HG03159 (cell line): ENCODE data around the gene IGSF9B.
"Not testable (repeated sequence)": the region's sequence is repeated elsewhere in the genome, so short reads cannot be mapped to it uniquely, and the experiment has no call there.

Experiments
- ATAC-seq: cut with Tn5 transposase; IDR thresholded peaks from one replicate; pipeline ENCODE4 v1.9.1; 2021; ENCODE audit warnings: mild to moderate bottlenecking, moderate library complexity; ENCODE audit not compliant: unreplicated experiment

Gene IGSF9B, protein sequence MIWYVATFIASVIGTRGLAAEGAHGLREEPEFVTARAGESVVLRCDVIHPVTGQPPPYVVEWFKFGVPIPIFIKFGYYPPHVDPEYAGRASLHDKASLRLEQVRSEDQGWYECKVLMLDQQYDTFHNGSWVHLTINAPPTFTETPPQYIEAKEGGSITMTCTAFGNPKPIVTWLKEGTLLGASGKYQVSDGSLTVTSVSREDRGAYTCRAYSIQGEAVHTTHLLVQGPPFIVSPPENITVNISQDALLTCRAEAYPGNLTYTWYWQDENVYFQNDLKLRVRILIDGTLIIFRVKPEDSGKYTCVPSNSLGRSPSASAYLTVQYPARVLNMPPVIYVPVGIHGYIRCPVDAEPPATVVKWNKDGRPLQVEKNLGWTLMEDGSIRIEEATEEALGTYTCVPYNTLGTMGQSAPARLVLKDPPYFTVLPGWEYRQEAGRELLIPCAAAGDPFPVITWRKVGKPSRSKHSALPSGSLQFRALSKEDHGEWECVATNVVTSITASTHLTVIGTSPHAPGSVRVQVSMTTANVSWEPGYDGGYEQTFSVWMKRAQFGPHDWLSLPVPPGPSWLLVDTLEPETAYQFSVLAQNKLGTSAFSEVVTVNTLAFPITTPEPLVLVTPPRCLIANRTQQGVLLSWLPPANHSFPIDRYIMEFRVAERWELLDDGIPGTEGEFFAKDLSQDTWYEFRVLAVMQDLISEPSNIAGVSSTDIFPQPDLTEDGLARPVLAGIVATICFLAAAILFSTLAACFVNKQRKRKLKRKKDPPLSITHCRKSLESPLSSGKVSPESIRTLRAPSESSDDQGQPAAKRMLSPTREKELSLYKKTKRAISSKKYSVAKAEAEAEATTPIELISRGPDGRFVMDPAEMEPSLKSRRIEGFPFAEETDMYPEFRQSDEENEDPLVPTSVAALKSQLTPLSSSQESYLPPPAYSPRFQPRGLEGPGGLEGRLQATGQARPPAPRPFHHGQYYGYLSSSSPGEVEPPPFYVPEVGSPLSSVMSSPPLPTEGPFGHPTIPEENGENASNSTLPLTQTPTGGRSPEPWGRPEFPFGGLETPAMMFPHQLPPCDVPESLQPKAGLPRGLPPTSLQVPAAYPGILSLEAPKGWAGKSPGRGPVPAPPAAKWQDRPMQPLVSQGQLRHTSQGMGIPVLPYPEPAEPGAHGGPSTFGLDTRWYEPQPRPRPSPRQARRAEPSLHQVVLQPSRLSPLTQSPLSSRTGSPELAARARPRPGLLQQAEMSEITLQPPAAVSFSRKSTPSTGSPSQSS (N-terminal part only)

DNA sequence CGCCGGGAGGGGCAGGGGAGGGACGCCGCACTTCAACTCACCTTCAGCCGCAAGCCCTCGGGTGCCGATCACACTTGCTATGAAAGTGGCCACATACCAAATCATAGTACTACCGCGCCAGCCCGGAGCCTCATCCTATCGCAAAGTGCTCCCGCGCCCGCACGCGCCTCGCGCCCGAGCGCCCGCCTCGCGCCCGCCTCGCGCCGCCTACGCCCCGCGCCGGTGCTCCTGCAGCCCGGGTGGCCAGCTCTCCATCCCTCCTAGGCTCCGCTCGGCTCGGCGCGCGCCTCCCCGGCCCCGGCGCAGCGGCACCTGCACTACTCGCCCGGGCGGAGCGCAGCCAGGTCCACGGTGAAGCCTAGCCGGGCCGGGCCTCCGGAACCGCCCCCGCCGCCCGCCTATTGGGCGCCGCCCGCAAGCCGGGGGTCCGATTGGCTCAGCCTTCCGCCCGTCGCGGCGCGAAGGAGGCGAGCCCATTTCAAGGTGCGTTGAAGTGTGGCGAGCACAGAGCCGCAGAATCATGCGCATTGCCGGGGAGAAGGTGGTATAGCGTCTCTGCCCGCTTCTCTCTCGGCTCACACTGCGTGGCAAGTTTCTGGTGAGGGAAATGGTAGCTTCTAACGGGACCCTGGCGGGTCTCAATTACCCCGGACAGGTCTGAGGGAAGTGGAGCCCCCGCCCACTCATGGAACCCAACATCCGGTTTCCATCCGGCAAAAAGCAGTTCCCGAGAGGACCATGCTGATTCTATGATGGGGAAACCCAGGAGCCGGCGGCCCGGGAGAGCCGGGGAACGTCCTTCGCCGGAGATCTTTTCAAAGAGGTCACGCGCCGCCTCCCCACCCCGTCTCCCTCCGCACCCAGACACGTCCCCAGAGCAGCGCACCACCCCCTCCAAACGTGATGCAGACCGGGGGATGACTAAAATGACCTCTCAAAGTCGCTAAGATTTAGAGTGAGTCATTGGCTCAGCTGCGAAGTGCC is at the start of gene IGSF9B:
IGSF9B (minus strand) TSS at position 319 of the 984 bp plus-strand sequence; CDS start at position 105, 214 bp downstream.
- peak; percentile 99 for ATAC-seq

DNA sequence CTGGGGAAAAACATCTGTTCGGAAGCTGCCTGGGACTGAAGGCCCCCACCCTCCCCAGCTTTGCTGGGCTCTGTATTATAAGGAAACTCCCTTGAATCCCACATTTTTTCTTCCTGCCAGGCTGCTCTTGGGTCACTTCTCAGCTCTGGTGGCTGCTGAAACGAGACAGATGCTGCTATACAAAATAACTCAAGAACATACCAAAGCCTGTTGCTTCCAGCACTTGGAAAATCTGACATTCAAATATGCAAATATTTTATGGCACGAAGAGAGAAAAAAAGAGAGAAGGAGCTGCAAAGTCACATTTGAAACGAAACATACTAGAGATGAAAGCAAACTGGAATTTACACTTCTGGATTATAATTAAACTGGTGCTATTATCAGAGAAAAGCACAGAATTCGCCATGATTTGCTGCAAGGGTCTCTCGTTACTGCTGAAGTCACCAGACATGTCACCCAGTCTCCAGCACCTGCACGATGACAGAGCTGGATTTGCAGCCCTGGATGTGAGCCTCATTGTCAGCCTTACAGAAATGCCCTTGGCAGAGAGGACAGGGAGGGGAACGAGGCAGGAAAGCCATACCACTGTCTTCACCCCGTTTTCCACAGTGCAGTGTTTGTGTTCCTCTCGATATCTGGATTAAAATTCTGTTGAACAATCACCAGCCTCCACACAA is 47.9 kb upstream of the IGSF9B start:
- ATAC-seq, result no peak

DNA sequence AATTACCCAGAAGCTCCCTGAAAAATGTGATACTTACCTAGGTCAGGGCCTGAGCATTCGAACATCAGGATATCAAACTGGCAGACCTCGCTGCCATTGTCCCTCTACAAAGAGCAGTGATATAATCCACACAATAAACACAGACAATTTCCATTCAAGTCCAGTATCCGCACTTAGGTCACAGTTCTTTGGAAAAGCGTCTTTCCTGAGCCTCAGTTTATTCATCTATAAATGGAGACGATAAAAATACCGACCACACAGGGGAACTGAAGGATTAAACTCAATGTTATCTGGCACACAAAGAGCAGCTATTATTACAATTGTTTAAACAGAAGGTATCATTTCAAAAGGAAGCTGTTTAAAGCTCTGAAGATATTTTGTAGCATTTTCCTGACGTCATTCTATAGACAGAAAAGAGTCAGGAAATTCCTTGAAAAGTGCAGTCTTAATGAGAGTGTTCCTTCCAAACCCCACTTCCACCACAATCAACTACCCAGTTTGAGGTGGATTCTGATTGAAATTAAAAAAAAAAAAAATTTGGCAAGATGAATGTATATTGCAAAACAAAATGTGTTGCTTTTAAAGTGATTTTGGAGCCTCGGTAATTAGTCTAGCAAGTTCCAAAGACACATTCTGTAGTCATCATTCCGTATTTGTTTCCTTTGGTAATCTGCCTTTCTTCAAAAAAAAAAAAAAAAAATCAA is 47.2 kb upstream of the IGSF9B start:
- ATAC-seq, result no peak

DNA sequence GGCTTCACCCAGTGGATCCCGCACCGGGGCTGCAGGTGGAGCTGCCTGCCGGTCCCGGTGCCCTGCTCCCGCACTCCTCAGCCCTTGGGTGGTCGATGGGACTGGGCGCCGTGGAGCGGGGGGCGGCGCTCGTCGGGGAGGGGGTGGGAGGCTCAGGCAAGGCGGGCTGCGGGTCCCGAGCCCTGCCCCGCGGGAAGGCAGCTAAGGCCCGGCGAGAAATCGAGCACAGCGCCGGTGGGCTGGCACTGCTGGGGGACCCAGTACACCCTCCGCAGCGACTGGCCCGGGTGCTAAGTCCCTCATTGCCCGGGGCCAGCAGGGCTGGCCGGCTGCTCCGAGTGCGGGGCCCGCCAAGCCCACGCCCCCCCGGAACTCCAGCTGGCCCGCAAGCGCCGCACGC is 46.1 kb upstream of the IGSF9B start:
- not testable (repeated sequence) for ATAC-seq

DNA sequence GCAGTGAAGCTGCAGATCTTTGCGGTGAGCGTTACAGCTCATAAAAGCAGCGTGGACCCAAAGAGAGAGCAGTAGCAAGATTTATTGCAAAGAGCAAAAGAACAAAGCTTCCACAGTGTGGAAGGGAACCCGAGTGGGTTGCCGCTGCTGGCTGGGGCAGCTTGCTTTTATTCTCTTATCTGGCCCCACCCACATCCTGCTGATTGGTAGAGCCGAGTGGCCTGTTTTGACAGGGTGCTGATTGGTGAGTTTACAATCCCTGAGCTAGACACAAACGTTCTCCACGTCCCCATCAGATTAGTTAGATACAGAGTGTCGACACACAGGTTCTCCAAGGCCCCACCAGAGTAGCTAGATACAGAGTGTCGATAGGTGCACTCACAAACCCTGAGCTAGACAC is 45.6 kb upstream of the IGSF9B start:
- ATAC-seq, result not testable (repeated sequence)

DNA sequence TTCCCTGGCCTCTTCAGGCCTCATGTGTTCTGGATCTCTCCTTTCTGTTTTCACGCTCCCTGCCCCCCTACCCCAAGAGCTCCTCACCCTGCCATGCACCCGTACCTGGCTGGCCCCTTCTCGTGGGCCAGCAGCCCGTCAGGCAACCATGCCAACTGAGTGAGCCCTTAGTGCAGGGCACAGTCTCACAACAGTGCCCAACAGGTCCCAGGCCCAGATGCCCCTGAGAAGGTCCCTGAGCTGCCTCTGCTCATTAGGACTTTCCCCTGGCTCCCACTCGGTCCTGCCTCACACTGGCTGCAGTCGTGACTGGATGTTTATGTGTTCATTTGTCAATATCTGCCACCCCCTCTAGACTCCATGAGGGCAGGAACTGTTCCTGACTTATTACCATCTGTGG is 44.8 kb upstream of the IGSF9B start:
- ATAC-seq, result no peak

DNA sequence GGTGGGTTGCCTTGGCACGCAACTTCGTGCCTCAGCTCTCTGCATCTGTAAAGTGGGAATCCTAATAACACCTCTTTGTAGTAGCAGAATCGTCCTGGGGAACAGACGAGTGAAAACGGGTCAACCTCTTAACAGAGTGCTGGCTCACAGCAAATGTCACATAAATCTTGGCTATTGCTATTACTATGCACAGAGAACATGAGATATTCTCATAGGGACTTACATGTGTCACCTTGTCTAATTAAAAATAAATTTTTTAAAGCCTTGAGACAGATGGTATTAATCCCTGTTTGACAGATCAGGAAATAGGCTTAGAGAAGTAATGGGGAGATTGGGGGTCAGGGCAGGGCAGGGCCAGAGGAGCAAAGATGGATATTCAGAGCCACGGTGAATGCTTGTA is 44.3 kb upstream of the IGSF9B start:
- ATAC-seq, result no peak

DNA sequence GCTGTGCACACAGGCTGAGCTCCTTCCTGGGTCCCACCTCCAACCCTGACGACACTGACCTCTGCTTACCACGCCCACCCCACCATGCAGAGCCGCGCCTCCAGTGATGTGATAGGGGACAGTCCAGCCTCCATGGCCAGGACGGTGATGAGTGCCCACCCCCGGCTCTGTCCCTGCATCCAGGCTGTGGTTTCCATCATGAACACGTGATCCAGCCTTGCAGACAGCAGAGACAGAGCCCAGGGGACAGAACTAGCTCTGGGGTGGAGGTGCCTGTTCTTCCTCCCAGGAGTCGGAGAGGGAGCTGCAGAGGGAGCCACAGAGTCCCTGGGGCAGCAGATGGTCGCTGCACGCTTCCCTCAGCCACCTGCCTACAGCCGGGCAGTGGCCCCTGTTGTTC is 42.6 kb upstream of the IGSF9B start:
- ATAC-seq, result no peak

DNA sequence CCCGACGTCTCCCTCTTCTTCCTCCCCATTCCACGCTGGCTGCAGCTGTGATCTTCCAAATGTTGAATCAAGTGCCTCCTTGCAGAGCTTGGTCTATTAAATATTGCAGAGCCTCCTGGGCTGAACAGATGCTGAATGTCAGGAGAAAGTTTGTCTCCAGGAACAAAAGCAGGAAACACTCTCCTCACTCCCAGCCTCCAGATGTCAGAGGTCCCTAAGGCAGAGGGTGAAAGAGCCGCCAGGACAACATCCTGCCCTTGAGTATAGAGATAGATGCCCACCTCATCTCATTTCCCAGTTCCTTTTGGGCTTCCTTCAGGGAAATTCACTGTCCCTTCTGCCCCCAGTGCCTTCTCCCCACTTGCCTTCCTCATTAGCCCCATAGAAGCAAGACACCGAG is 40.8 kb upstream of the IGSF9B start:
- ATAC-seq, result no peak

DNA sequence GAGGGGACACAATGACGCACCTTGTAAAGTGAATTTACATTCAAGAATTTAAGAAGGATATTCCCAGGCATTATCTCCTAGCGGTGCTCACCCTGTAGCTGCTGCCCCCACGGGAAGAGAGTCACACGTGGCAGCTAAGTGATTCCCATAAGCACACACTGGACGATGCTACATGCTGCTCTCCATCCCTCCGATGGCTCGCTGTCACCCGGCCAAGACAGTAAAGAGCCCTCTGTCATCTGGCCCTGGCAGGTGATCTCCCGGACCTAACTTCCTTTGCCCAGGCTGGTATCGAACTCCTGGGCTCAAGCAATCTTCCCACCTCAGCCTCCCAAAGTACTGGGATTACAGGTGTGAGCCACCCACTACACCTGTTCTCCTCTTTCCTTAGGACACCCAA is 39.9 kb upstream of the IGSF9B start:
- ATAC-seq, result no peak

DNA sequence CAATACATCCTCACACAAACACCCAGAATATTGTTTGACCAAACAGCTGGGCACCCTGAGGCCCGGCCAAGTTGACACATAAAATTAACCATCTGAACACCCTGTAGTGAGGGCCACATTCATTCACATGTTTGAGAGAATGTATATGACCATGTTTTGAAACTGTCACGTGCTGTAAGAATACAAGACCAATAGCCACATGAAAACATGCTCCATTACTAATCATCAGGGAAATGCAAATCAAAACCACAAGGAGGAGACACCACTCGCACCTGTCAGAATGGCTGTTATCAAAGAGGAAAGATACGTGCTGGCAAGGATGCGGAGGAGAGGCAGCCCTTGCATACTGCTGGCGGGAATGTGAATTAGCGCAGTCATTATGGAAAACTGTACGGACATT is 38.3 kb upstream of the IGSF9B start:
- no peak for ATAC-seq

DNA sequence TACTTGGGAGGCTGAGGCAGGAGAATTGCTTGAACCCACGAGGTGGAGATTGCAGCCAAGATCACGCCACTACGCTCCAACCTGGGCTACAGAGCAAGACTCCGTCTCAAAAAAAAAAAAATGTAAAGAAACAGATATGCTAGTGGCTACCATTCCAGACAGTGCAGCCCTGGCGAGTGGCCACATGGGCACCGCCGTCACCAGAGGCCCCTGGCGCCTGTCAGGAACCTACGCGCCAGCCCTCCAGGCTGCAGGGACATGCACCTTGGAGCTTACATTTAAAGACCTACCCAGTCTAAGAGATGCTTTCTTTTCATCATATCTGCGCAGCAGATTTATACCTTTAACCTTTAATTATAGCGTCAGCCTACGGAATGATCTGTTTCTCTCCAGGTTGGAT is 37.2 kb upstream of the IGSF9B start:
- ATAC-seq, result no peak

DNA sequence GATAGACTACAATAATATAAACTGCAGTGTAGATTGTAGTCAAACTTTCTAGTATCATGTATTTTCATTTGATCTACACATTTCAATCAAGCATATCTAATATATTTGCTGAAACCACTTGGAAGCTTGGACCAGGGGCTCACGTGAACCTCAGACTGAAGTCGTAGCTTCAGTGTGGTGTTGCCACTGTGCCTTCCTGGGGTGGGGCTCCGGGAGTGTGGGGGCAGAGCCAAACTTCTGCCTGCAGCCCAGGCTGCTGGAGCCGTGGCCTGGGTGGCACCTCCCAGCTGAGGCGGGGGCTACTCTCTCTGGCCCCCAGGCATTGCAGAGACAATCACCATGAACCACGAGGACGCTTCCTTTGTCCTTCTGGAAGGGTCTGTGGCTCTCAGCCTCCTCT is 36.3 kb upstream of the IGSF9B start:
- no peak for ATAC-seq

DNA sequence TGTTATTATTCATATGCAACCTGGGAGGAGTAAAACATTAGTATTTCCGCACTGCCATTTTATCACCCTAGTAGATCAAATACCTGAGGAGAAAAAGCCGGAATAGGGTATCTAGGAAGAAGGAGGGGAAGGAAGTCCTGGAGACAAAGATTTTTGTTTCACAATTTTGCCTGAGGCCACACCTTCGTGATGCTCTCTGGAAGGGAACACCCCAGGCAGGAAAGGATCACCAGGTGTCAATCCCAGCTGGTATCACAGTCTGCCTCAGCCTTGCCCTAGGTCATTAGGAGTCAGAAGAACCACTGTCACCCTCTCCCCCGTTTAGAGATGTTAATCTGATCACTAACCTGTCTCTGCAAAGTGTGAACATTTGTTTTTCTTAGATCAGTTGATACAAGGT is 35.4 kb upstream of the IGSF9B start:
- no peak for ATAC-seq

DNA sequence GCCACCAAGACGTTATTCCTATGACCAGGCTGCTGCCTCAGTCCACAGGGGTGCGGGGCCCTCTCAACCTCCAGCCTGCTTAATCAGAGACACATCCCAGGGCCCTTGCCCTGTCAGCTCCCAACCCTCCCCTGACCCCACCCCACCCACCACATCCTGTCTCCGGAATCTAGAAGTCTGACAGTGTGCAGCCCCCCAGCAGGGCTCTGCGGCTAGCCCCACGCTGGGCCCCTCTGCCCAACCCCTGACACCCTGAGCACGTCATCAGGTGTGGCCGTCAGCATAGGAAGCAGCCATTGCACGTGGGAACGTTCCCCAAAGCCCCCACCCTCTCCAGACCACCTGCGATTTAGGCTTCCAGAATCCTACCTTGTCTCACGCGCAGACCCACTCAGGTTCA is 34.3 kb upstream of the IGSF9B start:
- ATAC-seq, result no peak

DNA sequence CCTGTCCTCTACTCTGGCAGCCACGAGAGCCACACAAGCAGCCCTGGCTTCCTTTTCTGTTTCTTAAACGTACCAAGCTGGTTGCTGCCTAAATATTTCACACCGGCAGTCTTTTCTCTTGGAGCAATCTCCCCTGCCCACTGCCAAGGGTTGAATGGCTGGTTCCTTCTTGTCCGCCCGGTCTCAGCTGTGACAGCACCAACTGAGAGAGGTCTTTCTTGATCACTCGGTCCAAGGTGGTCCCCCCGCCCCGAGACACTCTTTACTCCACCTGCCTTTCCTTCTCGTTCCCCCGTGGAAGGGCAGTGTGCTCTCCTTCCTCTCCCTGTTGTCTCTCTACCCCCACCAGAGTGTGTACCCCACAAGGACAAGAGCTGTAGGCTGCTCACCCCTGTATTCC is 33.7 kb upstream of the IGSF9B start:
- ATAC-seq, result no peak

DNA sequence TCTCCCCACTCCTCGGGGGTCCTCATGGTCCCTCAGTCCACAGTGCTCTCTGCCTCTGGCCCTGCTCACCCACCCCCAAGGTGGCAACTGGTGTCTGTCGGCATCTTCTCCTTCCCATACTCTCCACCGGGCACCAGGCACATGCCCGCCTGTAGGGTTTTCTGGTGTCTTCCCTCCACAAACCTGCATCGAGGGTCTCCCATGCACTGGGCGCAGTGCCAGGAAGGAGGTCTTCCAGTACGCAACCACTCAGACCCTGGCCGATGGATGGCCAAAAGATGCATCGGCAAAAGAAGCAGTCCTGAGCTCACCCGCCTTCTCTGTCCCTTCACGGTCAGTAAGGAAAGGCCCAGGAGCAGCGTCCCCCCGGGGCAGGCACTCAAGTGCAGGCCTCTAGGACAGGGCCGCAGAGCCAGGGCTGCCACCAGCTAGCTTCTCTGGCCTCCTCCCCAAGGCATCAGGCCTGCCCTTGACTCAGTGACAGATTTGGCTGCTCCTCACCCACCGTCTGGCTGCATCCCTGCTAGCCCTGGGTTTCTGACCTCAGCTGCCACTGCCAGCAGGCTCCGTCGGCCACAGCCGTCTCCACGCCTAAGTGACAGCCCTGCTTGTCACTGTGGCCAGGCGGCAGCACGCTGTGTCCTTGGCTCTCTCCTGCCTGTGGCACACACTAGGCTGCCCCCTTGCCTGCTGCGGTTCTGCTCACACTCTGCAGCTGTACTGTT is 32.1 kb upstream of the IGSF9B start:
- no peak for ATAC-seq

DNA sequence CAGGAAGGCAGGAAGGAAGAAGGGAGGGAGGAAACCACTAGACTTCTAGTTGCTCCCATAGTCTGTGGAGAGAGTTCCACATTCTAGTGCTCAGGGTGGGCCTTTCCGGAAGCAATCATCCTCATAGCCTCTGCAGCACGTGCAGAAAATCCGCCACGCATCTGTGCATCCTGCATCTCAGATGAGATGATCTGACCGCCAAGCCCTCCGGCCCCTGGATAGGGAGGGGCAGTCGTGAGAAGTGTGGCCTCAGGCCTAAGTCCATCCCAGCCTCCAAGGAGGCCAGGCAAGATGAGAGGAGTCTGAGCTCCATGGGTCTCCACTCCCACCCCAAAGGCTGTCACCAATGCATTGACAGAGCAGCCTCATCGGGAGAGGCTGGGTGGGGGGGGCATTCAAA is 30.4 kb upstream of the IGSF9B start:
- ATAC-seq, result no peak
